ENCODE data around the gene BAIAP2L2.

BAIAP2L2 gene

DNA sequence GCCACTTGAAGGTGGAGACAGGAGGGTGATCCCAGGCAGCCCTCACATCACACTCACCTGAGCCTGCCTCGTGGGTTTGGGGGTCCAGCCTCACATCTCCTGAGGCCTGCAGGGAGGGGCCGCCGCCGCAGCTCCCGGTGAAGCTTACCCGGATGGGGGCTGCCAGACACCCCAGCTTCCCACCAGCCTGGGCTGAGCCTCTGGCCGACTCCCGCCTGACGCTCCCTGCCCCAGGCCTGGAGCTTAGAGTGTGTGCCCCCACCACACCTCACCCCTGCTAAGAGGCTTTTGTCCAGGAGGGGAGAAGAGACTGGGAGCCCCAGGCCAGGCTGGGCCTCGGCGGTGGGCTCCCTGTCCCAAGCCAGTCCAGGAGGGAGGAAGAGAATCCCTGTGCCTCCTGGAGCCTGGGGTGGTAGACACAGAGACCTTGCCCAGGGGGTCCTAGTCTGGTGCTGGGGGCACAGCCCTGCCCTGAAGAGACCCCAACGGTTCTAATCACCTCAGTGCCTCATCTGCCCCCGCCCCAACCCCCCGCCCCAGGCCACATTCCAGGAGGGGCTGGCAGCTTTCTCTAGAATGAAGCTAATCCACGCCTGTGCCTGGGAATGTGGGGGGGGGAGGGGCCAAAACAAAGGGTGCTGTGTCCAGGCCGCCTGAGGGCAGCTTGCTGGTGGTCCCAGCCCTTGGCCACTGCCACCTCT, 26.4 kb downstream of the BAIAP2L2 start, which contains the start of gene SLC16A8:
Gene SLC16A8, minus strand, starts transcription at position 254 of the 701 bp plus-strand sequence. CDS start 1,311 bp downstream, outside the sequence.
- TF ChIP-seq TAF1 (IDR thresholded peaks at IDR 0.05; ENCODE audit: borderline replicate concordance, insufficient read depth, low read length), result no peak
- TF ChIP-seq, protein P1, sequence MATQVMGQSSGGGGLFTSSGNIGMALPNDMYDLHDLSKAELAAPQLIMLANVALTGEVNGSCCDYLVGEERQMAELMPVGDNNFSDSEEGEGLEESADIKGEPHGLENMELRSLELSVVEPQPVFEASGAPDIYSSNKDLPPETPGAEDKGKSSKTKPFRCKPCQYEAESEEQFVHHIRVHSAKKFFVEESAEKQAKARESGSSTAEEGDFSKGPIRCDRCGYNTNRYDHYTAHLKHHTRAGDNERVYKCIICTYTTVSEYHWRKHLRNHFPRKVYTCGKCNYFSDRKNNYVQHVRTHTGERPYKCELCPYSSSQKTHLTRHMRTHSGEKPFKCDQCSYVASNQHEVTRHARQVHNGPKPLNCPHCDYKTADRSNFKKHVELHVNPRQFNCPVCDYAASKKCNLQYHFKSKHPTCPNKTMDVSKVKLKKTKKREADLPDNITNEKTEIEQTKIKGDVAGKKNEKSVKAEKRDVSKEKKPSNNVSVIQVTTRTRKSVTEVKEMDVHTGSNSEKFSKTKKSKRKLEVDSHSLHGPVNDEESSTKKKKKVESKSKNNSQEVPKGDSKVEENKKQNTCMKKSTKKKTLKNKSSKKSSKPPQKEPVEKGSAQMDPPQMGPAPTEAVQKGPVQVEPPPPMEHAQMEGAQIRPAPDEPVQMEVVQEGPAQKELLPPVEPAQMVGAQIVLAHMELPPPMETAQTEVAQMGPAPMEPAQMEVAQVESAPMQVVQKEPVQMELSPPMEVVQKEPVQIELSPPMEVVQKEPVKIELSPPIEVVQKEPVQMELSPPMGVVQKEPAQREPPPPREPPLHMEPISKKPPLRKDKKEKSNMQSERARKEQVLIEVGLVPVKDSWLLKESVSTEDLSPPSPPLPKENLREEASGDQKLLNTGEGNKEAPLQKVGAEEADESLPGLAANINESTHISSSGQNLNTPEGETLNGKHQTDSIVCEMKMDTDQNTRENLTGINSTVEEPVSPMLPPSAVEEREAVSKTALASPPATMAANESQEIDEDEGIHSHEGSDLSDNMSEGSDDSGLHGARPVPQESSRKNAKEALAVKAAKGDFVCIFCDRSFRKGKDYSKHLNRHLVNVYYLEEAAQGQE (IDR thresholded peaks at IDR 0.05; ENCODE audit: insufficient read depth in 1 of 2, low read depth in 2 of 2, low read length in 2 of 2), result no peak
- no peak for TF ChIP-seq SIN3A (IDR thresholded peaks at IDR 0.05; ENCODE audit: borderline replicate concordance, insufficient read depth, low read length)
- TF ChIP-seq POLR2AphosphoS5 (IDR thresholded peaks at IDR 0.05; ENCODE audit: low read depth, low read length), result no peak
- TF ChIP-seq FOXP2 (optimal IDR thresholded peaks at IDR 0.05; ENCODE audit: borderline replicate concordance, extremely low read depth, extremely low read length, insufficient read depth), result no peak

DNA sequence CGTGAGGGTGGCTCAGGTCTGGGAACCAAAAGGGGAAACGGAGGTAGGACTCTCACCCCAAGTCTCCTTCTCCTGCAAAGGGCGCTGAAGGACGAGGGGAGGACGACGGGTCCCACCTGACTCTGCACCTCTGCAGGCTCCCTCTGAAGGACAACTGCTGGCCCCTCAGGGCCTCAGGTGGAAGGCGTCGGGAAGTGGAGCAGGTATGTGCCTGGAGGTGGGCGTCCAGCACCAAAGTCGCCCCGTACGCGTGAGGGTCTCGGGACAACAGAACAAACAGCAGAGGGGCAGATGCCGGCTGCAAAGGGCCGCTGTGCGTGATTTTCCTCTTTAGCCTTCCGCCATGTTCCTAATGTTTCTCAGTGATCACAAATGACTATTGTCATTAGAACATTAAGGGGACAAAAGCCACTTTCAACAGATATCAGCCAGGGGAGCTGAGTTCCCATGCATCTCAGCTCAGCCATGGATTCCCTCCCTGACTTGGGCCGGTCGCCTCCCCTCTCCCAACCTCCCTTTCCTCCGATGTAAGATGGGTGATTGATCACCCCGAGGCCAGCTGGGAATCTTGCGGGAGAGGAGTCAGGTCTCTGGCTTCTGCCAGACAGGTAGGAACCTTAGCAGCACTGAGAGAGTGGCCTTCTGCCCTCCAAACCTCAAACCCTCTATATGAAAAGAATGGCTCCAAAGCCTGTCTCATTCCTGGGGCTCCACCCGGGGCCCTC, 27.3 kb downstream of the BAIAP2L2 start:
- TF ChIP-seq TAF1 (IDR thresholded peaks at IDR 0.05; ENCODE audit: borderline replicate concordance, insufficient read depth, low read length) (no peak), POLR2AphosphoS5 (IDR thresholded peaks at IDR 0.05; ENCODE audit: low read depth, low read length) (no peak), FOXP2 (optimal IDR thresholded peaks at IDR 0.05; ENCODE audit: borderline replicate concordance, extremely low read depth, extremely low read length, insufficient read depth) (no peak), SIN3A (IDR thresholded peaks at IDR 0.05; ENCODE audit: borderline replicate concordance, insufficient read depth, low read length) (no peak)
- TF ChIP-seq, protein P1 (IDR thresholded peaks at IDR 0.05; ENCODE audit: insufficient read depth in 1 of 2, low read depth in 2 of 2, low read length in 2 of 2), result no peak

DNA sequence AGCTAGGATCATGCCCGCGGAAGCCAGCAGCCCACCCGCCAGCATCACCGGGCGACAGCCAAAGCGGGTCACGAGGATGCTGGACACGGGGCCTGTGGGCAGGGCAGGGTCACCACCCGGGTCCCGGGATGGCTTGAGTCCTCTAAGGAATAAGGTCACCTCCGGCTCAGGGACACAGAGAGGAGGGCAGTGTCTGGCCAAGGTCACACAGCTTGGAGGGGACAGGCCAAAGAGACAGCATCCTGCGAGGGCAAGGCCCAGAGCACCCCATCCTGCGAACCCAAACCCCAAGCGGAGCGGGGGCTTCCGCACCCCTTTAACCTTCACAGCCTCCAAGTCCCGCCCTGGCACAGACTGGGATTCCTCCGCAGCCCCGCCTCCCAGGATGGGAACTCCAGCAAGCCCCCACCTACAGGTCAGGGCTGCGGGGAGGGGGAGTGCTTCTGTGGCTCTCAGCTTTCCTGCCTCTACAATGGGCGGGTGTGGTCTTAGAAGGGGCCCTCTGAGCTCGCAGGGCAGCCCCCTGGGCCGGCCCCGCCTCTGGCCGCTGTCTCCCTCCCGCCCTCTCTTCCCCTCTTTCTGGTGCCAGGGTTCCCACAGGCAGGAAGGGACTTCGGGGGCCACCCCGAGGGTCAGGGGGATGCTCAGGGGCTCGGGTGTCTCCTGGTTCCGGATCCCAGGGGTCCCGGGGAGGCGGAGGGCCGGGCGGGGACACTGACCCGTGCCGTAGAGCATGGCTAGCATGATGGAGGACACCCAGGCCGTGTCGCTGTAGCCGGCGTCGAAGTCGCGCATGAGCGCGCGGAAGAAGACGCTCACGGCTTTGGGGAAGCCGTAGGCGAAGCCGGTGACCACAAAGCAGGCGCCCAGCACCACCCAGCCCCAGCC, 28.3 kb downstream of the BAIAP2L2 start:
- TF ChIP-seq SIN3A (IDR thresholded peaks at IDR 0.05; ENCODE audit: borderline replicate concordance, insufficient read depth, low read length), result no peak
- TF ChIP-seq, protein P1 (IDR thresholded peaks at IDR 0.05; ENCODE audit: insufficient read depth in 1 of 2, low read depth in 2 of 2, low read length in 2 of 2), result no peak
- no peak for TF ChIP-seq POLR2AphosphoS5 (IDR thresholded peaks at IDR 0.05; ENCODE audit: low read depth, low read length)
- TF ChIP-seq FOXP2 (optimal IDR thresholded peaks at IDR 0.05; ENCODE audit: borderline replicate concordance, extremely low read depth, extremely low read length, insufficient read depth), result no peak
- TF ChIP-seq TAF1 (IDR thresholded peaks at IDR 0.05; ENCODE audit: borderline replicate concordance, insufficient read depth, low read length), result no peak

DNA sequence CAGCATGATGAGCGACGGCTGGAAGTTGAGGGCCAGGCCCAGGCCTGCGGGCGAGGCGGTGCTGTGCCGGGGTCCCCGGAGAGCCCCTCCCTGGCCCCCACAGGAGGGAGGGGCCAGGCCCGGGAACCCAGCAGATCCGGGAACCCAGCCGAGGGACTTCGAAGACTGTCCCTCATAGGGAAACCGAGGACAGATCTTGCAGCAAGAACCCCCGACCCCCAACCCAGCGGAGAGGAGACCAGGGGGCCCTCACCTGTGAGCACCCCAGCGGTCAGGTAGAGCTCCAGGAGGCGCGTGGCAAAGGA, 28.9 kb downstream of the BAIAP2L2 start:
- no peak for TF ChIP-seq POLR2AphosphoS5 (IDR thresholded peaks at IDR 0.05; ENCODE audit: low read depth, low read length)
- TF ChIP-seq, protein P1 (IDR thresholded peaks at IDR 0.05; ENCODE audit: insufficient read depth in 1 of 2, low read depth in 2 of 2, low read length in 2 of 2), result no peak
- TF ChIP-seq FOXP2 (optimal IDR thresholded peaks at IDR 0.05; ENCODE audit: borderline replicate concordance, extremely low read depth, extremely low read length, insufficient read depth), result no peak
- no peak for TF ChIP-seq TAF1 (IDR thresholded peaks at IDR 0.05; ENCODE audit: borderline replicate concordance, insufficient read depth, low read length)
- TF ChIP-seq SIN3A (IDR thresholded peaks at IDR 0.05; ENCODE audit: borderline replicate concordance, insufficient read depth, low read length), result no peak

Measured in PFSK-1 (cell line).